Umbilical cord (tissue), 2 donors: ENCODE measurements around the gene HNF4A. TPM values are rescaled to one million over a fixed set of nuclear protein-coding genes. Genes with fewer than 3 reads are reported as not detected.

Experiments used
- DNase-seq: peaks from one replicate; pipeline ENCODE4 v3.0.0-alpha.2; 2015; ENCODE audit warnings: low spot score
- total RNA-seq: library from RNA; depleted of rRNA; stranded (reverse); fragments of >200 nt; gene quantifications from one replicate; pipeline ENCODE4 v1.2.3, GENCODE V29; 2014; ENCODE audit warnings: low replicate concordance; ENCODE audit not compliant: insufficient read depth

The HNF4A gene
- total RNA-seq, 1 donor from 2014 or later = 2.2 TPM

- DNase-seq = no peak
Measured at GRCh38 chr20:44424039-44424495, 68.6 kb downstream of the HNF4A start.

- no peak for DNase-seq
Measured at GRCh38 chr20:44425923-44426322, 70.4 kb downstream of the HNF4A start.

GRCh38 chr20:44426879-44427790 lies 71.6 kb downstream of the HNF4A start:
- no peak for DNase-seq

GRCh38 chr20:44427804-44428173 lies 72.3 kb downstream of the HNF4A start:
- no peak for DNase-seq

- no peak for DNase-seq
Measured at GRCh38 chr20:44428174-44429016, 72.9 kb downstream of the HNF4A start.

GRCh38 chr20:44429017-44429339 lies 73.5 kb downstream of the HNF4A start:
- DNase-seq = no peak

GRCh38 chr20:44429419-44430269 lies 74.1 kb downstream of the HNF4A start:
- no peak for DNase-seq

GRCh38 chr20:44430270-44431065 lies 75.0 kb downstream of the HNF4A start:
- no peak for DNase-seq

- no peak for DNase-seq
Measured at GRCh38 chr20:44431118-44431501, 75.6 kb downstream of the HNF4A start.

- no peak for DNase-seq
Measured at GRCh38 chr20:44431502-44432234, 76.2 kb downstream of the HNF4A start.

- DNase-seq = no peak
Measured at GRCh38 chr20:44432618-44433577, 77.4 kb downstream of the HNF4A start.

GRCh38 chr20:44433751-44434538 lies 78.4 kb downstream of the HNF4A start:
- no peak for DNase-seq

- no peak for DNase-seq
Measured at GRCh38 chr20:44435630-44436335, 80.3 kb downstream of the HNF4A start.

GRCh38 chr20:44436393-44436792 lies 80.9 kb downstream of the HNF4A start:
- no peak for DNase-seq

- DNase-seq = no peak
Measured at GRCh38 chr20:44437497-44437896, 82.0 kb downstream of the HNF4A start.

GRCh38 chr20:44438782-44439181 lies 83.3 kb downstream of the HNF4A start:
- DNase-seq = no peak

- DNase-seq = no peak
Measured at GRCh38 chr20:44439318-44439717, 83.8 kb downstream of the HNF4A start.
